Activated CD4-positive, alpha-beta T cell treated with anti-CD3 and anti-CD28 coated beads, Interleukin-2, Interleukin-4, amounts not matched to agents 100 ng/mL and 50 ng/mL, durations not matched to agents 16 hours and 8 hours (primary cell): ENCODE results near the gene PPP2R1B.

Source experiments
- DNase-seq: peaks from one replicate; pipeline ENCODE4 v3.0.0-alpha.2; 2020; ENCODE audit warnings: low spot score

The PPP2R1B gene

DNA sequence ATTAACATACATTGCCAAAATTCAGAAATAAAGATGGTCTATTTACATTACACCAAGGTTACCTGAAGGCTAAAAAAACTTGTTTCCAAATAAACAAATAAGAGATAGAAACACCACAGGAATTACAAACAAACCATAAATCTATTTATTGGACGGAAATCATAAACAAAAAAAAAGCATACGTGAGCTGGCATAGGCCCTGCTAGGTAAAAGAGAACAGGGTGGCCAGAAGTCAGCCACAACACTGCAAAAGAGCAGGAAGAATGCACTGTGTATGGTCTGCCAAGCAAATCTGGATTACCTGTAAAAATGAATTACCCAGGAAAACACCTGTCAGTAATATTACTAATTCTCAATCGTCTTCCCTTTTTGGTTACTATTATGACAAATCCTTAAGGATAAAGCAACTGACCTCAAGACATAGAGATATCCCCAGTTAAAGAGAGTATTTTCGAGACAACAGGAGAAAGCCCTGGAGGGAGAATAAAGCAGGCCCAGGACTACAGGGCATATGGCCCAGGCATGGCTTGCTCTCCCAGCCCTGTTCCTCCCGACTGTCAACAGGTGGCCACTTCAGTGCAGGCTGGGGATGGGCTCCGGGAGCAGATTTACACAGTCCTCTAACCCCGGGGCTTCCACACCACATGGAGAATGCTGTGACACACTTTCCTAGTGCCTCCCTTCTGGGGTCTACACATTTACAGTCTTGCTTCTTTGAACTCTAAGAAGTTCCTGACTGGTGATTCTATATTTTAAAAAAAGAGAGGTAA lies 18.0 kb downstream of the PPP2R1B start:
- DNase-seq = no peak

DNA sequence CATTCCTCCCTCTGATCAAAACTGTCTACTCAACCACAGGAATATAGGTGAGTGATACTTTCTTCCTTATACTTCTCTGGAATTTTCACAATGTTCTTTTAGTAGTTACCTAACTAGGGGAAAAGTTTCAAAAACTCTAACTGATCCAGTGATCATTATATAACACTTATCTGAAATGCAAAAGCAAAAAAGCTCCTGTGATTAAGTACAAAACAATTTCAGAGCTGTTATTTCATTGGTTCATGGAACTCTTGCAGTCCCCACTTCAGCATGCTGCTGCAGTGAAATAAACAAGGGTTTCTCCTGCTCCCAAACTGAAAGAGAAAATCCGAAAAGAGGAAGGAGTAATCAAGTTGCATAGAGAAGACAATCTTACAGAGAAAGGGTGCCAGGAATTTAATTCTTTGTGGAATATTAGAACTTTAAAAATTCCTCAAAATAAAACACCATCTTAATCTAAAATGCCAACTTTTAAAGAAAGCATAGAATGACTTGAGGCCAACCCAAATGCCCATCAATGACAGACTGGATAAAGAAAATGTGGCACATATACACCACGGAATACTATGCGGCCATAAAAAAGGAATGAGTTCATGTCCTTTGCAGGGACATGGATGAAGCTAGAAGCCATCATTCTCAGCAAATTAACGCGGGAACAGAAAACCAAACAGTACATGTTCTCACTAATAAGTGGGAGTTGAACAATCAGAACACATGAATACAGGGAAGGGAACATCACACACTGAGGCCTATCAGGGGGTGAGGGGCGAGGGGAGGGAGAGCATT lies 20.3 kb downstream of the PPP2R1B start:
- DNase-seq = no peak

DNA sequence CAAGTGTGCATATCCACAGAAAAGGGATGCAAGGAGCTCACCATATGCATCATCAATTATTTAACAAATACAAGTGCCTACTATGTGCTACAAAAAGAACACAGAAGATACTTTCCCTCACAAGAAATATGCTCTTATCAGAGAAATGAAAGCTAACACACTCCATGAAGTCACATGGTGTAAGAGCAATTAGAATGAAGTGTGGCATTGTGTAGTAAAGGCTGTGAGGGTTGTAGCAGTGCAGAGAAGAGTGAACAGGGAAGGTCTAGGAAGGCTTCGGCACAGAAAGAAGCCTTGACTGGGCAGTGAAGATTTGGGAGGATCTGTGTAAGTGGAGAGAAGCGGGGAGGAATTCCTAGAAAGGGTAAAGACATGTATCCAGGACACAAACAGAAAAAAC lies 22.5 kb downstream of the PPP2R1B start:
- no peak for DNase-seq

DNA sequence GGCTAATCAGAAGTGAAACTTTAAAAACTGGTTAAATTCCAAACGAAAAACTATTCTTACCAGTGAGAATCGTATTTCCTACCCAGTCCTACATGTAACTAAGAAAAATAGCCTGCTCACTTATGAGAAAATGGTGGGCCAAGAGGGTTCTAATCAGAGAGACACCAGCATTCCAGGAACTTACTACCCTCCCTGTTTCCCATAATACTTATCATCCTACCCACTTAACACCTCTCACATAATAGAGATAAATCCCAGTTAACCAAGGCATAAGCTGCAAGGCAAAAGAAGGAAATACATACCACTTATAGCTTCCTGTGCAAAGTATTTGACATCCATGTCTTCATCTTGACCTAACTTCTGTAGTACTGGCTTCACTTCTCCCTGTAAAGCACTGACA lies 24.4 kb downstream of the PPP2R1B start:
- no peak for DNase-seq

DNA sequence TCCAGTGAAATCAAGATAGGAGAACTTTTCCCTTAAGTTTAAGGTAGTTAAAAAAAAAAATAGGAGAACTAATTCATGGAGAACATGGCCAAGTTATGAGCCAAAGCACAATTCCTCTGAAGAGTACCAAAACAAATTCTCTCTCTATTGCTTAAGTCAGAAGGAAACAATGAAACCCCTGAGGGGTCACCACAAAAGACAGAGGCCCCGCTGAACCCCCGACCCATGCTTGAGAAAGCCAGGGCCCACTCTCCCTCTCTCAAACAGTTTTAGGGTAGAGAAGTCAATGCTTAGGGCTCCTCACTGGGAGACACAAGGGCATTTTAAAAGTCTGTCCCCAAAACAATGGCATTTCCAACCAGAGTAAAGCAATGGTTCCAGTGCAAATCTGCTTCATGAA lies 26.9 kb downstream of the PPP2R1B start:
- DNase-seq = no peak

DNA sequence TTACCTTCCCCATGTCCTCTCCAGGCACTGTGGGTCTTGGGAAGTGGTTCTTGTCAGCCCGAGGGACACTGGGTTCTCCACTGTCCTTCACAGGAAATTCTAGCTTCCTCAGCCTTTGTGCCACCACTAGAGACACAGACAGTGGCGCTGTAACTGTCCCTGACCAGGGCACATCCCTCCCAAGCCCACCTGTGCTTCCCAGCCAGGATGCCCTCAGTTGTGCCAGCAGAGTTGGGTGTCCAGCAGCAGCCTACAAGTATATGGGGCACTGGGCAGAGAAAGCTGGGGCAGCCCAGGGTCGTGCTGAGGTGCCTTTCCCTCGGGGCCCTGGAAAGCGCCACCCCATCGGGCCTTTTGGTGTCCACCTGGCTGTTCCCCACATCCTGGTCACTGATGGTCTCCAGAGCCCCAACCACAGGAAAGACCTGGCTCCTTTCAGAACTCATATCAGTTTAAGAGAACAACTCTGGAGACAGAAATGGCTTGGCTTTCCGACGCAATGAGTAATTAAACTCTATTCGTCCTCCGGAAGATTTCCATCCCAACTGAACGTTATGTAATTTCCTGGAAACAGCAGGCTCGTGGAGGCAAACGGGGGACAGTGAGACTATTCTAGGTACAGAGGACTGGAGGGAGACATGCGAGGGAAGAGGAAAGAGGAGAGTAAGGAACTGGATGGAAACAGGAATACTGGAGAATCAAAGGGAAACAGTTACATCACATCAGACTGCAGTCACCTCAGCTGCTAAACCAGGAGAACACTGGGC lies 28.6 kb downstream of the PPP2R1B start:
- DNase-seq = no peak

DNA sequence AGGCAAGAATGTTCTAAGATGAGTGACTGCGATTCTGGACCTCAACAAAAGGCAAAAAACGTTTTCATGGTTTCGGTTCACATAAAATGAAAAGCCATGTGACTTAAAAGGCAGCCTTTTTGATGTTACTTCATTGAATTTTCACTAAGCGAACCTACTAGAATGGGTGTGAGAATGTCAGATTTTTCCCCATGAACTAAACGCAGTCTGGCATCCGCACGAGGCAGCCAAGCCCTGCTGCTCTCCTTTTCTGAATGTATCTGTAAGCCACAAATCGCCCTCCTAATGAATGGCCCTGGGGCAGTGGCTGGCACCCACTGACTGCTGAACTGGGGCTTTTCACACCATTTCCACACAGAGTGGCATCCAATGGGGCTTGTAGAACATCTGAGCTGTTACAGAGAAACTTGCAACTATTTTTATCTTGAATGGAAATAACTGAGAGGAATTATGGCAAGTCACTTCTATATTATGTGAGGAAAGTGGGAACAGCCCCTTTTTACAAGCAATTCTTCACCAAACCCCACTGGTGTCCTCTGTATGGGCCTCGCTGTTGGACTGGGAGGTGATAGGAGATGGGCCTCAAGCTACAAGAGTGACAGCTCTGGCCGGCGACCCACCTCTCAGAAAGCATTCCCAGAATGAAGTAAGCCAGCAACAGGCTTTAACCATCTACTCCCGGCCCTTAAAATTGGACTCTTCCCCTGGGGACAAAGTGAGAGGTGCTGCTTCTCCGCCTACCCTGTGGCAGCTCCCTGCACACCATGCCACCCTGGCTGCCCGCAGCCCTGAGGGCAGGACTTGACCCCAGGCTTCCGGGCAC lies 29.4 kb downstream of the PPP2R1B start:
- no peak for DNase-seq

DNA sequence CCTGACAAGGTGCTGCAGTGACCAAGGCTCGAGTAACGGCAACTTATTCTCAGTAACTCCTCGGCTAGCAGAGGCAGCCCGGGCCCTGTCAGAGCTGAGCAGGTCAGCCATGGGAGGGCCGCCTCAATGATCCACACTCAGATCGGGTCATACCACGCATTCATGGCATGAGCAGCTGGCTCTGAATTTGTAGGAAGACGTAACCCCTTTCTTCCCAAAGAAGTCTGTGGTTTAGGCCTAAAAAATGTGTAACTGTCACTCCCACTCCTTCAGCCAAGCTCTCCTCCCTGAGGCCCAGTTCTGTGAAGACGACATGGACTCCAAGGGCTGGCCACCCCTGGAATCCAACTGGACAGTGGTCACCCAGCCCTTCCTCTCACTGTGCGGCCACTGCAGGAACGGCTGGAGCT lies 30.0 kb downstream of the PPP2R1B start:
- DNase-seq = no peak

DNA sequence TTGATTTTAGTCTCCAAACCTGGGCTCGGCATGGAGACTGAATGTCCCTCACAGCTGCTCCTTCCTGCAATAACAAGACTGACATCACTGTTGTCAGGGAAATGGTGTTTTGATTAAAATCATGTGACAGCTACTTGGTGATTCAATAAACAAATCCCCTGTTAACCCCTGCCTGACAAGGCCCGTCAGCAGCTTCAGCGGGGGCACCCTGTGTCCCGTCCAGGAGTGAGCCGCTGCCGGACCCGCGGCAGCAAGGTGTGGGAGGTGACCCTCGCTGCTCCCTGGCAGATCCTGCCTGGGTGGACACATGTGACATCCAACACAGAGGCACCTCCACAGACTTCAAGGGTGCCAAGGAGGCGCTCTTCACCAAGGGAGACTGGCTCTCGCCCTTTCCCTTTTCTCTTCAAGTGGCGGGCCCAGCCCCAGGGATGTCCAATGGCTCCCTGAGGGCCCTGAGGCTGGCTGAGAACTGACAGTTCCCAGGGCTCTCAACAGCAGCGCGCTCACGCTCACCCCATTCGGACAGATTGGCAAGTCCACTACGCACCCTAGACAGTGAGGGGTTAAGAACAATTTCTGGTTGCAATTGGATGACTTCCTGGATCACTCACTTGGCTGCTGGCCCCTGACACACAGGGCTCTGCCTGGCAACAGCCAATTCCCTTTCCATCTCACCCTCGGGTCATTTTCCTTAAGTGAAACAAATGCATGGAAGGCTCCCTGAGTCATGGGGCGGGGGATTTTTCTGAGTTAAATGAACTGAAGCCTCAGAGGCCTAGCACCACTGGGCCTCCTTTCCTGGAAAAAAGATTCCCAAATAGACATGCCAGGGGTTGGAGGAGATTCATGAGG lies 30.7 kb downstream of the PPP2R1B start:
- DNase-seq = no peak

DNA sequence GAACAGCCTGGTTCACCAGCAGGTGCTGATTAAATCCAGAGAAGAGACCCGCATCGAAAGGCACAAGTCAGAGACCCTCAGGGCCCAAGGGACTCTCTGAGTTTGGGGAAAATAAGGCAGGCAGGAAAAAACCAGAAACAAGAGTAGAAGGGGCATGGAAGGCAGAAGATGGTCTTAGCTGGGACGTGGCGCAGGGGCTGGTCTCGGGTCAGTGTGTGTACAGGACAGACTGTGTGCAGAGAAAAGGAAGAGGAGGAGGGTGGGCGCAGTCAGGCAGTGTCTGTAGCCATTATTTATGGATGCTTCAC lies 31.3 kb downstream of the PPP2R1B start:
- no peak for DNase-seq

DNA sequence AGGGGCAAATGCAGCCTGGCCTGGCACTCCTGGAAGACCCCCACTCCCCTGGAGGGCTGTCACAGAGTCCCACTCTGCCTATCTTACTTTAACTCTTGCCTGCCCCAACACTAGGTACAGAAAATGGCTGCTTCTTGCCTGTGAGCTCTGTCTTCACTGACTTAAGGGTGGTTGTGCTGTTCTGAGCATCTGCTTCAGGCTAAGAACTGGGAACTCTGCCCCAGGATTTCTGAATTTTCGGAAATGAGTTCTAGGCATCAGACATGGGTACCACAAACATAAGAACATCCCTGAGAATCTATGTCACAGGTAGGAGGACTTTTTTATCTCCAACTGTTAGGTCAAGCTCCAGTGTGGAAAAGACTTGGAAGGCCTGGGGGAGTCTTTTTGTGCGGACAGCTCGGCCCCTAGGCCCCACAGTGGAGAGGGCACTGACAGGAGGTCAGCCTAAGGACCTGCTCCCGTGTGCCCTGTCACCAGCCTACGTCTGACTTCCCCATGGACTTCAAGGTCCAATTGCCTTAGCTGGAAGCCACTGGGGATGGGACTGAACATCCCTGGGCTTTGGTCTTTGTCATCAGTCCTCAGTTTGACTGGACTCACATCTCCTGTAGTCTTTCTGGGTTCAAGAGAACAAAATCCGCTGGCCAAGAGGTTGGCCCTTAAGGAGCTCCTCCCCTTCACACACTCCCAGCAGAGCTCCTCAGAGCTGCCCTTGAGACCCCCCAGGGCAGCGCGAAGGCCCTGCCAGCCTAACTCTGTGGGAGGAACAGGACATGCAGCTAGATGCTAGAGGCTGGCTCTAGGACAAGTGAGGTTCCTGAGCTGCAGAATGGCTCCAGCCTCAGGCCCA lies 31.9 kb downstream of the PPP2R1B start:
- no peak for DNase-seq

DNA sequence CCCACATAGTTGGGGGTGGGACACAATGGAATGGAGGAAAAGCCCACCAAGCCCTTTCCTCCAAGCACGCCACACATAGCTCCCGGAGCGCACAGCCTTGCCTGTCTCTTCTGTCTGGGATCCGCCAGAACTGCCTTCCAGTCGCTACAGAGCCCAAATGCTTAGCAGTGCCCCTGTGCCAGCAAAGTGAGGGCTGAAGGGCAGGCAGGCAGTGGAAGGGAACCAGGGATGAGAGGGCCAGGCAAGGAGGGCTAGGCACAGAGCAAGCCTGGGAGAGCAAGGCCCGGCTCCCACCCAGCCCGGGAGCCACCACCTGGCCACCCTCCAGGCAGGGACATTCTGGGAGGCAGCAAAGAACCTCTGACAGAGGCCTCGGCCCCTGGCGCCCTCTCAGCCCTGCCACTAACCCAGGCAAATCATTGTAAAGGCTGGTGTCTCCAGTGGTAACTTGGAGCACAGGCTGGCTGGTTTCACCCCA lies 32.5 kb downstream of the PPP2R1B start:
- no peak for DNase-seq

DNA sequence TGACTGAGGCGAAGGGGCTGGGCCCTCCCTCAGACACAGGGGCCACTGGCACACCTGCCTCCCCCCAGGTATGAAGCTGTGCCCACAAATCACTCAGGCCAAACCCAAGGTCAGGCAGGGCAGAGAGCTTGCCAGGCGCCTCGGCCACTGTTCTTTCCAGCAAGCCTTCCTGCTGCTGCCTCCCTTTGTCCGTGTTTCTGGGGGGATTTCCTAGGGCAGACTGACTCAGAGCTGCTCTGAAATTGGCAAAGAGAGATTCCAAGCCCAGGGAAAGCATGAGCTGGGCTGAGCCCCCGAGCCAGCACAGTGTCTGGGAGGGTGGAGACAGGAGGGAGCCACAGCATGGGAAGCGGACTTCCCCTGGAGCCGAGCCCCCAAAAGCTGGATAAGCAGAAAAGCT lies 33.2 kb downstream of the PPP2R1B start:
- DNase-seq = no peak

DNA sequence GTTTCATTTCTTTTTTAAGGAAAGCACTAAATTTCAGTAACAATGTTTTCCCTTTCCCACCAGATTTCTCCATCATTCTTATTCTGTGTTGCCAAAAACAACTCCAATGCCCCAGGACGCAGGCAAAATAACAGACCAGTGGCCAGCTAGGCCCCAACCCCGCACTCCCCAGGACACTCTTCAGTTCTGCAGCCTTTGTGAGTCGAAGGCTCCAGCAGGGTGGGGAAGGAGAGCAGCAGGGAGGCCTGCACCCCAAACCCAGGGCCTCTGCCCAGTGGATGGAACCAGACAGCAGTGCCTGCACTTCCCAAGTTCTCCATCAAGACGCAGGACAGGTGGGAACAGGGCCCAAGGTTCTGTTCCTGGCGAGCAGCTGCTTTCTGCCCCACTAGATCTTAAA lies 34.4 kb downstream of the PPP2R1B start:
- no peak for DNase-seq

DNA sequence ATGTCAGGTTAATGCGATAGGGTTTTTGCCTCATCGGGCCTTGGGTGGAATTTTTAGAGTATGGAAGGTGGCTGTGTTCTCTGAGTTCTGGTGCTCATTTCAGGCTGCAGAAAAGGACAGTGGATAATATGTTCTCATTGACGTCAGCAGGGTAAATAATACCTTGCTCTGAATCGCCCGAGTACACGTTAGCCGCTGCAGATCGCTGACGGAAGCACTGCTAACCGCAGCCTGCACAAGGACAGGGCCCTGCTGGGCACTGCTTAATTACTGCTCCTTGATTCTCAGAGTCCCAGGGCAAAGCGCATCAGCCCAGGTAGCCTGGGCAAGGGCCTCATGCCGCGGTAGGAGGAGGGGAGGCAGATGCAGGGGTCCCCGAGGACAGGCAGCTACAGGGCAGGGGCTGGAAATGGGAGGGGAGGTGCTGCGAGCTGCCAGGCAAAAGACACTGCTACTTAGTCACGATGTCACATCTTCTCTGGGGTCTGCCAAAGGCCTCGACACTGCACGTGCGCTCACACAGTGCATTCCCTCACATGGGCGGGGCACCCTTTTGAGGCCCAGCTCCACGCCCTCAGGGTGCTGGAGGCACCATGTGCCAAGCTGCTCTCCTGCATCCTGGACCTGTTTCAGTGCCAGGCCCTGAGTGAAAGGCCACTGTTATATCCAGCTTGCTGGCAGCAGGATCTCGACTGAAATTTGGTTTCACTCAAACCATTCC lies 35.2 kb downstream of the PPP2R1B start:
- no peak for DNase-seq

DNA sequence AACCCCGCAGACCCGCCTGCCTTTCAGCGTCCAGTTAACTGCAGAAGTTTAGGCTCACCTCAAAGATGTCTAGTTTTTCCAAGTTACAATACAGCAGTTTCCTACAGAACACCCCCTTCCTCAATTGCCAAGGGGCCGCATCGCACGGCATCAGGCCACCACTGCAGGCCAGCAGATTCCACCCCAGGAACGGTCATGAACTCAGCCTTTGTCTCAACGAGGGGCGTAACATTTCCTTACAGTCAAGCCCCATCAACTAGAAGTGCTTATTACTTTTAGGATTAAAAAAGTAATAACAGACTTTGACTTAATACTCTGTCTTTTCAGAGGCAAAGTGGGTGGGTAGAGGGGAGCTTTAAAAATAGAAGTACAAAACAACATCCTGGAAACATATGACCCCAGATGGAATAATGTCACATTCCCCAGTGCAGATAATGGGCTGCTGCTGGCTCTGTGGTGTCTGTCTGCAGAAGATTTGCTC lies 36.3 kb downstream of the PPP2R1B start:
- DNase-seq = no peak

DNA sequence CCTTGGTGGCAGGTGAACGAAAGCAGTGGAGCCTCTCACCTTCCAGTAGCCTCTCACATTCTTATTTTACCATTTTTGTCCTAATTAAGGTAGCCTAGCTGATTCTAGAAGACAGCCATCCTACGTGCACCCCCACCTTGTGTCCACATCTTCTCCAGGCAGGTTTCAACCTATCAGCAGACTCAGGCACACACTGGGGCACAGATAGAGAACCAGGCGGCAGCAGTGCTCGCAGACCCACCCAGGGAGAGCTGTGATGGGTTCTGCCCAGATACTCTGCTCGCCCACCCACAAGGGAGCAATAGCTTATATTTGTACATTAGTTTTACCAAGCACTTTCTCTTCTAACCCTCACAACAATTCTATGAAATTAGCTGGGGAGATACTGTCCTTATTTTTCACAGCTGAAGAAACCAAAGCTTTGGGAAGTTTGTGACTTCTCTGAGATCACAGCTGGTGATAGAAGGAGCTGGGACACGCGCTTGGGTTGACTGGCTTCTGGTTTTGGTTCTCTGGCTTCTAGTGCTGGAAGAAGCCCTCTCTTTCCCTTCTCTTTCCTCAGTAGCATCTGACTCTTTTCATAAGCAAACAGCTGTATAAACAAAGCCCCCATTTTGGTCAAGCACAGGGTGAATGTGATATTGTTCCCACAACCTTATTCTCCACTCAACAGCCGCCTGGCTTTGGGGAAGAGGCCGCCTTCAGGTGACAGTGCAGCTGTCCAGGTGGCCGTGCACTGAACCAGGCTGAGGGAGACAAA lies 36.9 kb downstream of the PPP2R1B start:
- DNase-seq = no peak

DNA sequence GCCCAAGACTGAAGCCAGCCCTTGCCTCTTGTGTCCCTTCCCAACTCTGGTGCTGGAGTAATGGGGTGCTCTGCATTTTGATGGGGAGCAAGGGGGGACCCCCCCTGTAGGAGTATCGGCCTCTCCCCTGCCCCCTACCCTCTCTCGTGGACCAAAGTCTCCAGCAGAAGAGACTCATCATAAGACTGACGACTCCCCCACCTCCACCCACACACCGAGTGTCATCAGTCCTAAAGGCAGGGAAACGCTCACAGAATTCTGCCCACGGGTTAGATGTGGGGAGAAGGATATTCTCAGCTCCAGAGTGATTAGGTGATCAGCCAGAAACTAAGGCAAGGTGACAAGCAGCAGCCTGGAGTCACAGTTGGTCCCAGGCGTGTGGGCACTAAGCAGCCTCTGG lies 38.8 kb downstream of the PPP2R1B start:
- DNase-seq = no peak

DNA sequence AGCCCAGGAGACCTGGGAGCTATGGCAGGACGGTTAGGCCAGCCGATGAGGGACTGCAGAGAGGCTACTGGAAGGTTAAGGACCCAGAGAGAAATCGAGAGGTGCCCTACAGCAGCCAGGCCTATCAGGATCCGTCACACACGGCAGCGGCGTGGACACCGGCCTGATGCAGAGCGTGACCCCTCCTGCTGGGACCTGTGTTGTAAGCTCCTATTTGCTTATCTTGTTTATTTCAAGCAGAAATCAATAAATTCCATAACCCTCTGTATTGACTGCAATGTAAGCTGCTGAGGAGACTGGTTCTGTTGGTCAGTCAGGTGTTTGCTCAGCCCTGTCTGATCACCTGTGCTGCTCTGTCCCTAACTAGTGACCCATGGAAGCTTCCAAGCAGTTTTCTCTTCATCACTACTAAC lies 39.9 kb downstream of the PPP2R1B start:
- no peak for DNase-seq
